Uterus (tissue), 4 donors: Measurements from ENCODE around the gene ZC3H18. TPM values are rescaled to one million over a fixed set of nuclear protein-coding genes. Genes with fewer than 3 reads are reported as not detected.

Experiments used
- DNase-seq, 2 donors: peaks; one replicate each; pipeline ENCODE4 v3.0.0-alpha.2; 2019 to 2020
- H3K27ac ChIP-seq, 2 donors: fragments of 200-600 bp; sonication (generic); 1 replicate in 1 of 2; 2 replicates in 1 of 2; pipeline ENCODE4 v1.5.1; 2016 to 2018
- H3K27me3 ChIP-seq, 2 donors: fragments of 200-600 bp; sonication (generic); one replicate each; pipeline ENCODE4 v1.5.1; 2018 to 2019; ENCODE audit warnings: control low read depth in 1 of 2
- H3K36me3 ChIP-seq, 2 donors: fragments of 200-600 bp; sonication (generic); one replicate each; pipeline ENCODE4 v1.5.1; 2019; ENCODE audit warnings: control low read depth in 1 of 2
- H3K4me1 ChIP-seq, 2 donors: fragments of 200-600 bp; sonication (generic); one replicate each; pipeline ENCODE4 v1.5.1; 2018 to 2019; ENCODE audit warnings: control low read depth in 1 of 2
- H3K4me3 ChIP-seq, 2 donors: fragments of 200-600 bp; sonication (generic); 1 replicate in 1 of 2; 2 replicates in 1 of 2; pipeline ENCODE4 v1.5.1; 2018 to 2019; ENCODE audit warnings: mild to moderate bottlenecking in 1 of 2
- H3K9me3 ChIP-seq, 2 donors: fragments of 200-600 bp; sonication (generic); one replicate each; pipeline ENCODE4 v1.5.1; 2019; ENCODE audit warnings: control low read depth in 1 of 2
- CTCF ChIP-seq, 4 experiments: fragments of 200-600 bp in 2 of 4; fragments of 450-650 bp in 2 of 4; sonication (generic) in 2 of 4; IDR thresholded peaks; one replicate each; pipeline ENCODE4 v1.5.1; 2016 to 2019; ENCODE audit warnings: antibody characterized with exemption in 4 of 4, mild to moderate bottlenecking in 2 of 4, moderate library complexity in 1 of 4
- POLR2A ChIP-seq, 2 donors: fragments of 450-650 bp; IDR thresholded peaks; one replicate each; pipeline ENCODE4 v1.6.1; 2016; ENCODE audit warnings: antibody characterized with exemption in 2 of 2, mild to moderate bottlenecking in 1 of 2, moderate library complexity in 1 of 2
- intact Hi-C: fragments of 100-400 bp; cut with DNase I; formaldehyde crosslinking; loops from one replicate; pipeline ENCODE4 v1.15.1; 2023; ENCODE audit warnings: low total_unique reads
- total RNA-seq, 4 donors: library from RNA; depleted of rRNA in 3 of 4; stranded (reverse); fragments of >200 nt in 3 of 4; gene quantifications; one replicate each; pipeline versions ENCODE4 v1.1.0 to v1.2.4, GENCODE V29; 2014 to 2023
- donor health status: DM: yes; HTN: yes; CAD: no.

The ZC3H18 gene
- total RNA-seq, 4 donors from 2014 or later, result 0.88 to 58.8 (median 9.5) TPM

GRCh38 chr16:88539652-88540345, 30.4 kb upstream of the ZC3H18 start:
- H3K27ac ChIP-seq, result no peak overlapping the region
- H3K4me3 ChIP-seq, result no peak overlapping the region
- TF ChIP-seq CTCF (IDR thresholded peaks at IDR 0.05), result no peak
- no peak for TF ChIP-seq POLR2A (IDR thresholded peaks at IDR 0.05)
- intact Hi-C loops, result no loop called here
- no peaks in the 10 kb centered on the region for H3K36me3 ChIP-seq
- H3K9me3 ChIP-seq, result peaks cover 0 to 11% of the 10 kb centered on the region in 2 donors
- no peaks in the 10 kb centered on the region for H3K27me3 ChIP-seq
- H3K4me1 ChIP-seq, result peaks cover 0 to 8% of the 10 kb centered on the region in 2 donors
- no peak for DNase-seq

- no peak for DNase-seq
- Histone ChIP-seq H3K27ac (no peak overlapping the region), H3K4me1 (peaks cover 0 to 1% of the 10 kb centered on the region in 2 donors), H3K4me3 (no peak overlapping the region), H3K9me3 (peaks cover 0 to 11% of the 10 kb centered on the region in 2 donors), H3K36me3 (no peaks in the 10 kb centered on the region), H3K27me3 (no peaks in the 10 kb centered on the region)
- intact Hi-C loops, result no loop called here
- TF ChIP-seq CTCF (IDR thresholded peaks at IDR 0.05) (no peak), POLR2A (IDR thresholded peaks at IDR 0.05) (no peak)
Observed at GRCh38 chr16:88540346-88540977, 29.7 kb upstream of the ZC3H18 start.

GRCh38 chr16:88541831-88542616, 28.2 kb upstream of the ZC3H18 start:
- H3K27me3 ChIP-seq, result no peaks in the 10 kb centered on the region
- DNase-seq, result no peak
- intact Hi-C loops, result no loop called here
- no peak overlapping the region for H3K27ac ChIP-seq
- peaks cover 0 to 11% of the 10 kb centered on the region in 2 donors for H3K9me3 ChIP-seq
- H3K36me3 ChIP-seq, result no peaks in the 10 kb centered on the region
- TF ChIP-seq CTCF (IDR thresholded peaks at IDR 0.05), result no peak
- no peak for TF ChIP-seq POLR2A (IDR thresholded peaks at IDR 0.05)
- H3K4me3 ChIP-seq, result no peak overlapping the region
- no peaks in the 10 kb centered on the region for H3K4me1 ChIP-seq

- intact Hi-C loops, result no loop called here
- no peaks in the 10 kb centered on the region for H3K4me1 ChIP-seq
- no peak for DNase-seq
- H3K9me3 ChIP-seq, result peaks cover 0 to 11% of the 10 kb centered on the region in 2 donors
- no peaks in the 10 kb centered on the region for H3K36me3 ChIP-seq
- no peaks in the 10 kb centered on the region for H3K27me3 ChIP-seq
- TF ChIP-seq CTCF (IDR thresholded peaks at IDR 0.05), result no peak
- no peak for TF ChIP-seq POLR2A (IDR thresholded peaks at IDR 0.05)
- no peak overlapping the region for H3K4me3 ChIP-seq
- H3K27ac ChIP-seq, result no peak overlapping the region
Observed at GRCh38 chr16:88543230-88543813, 26.9 kb upstream of the ZC3H18 start.
